Brain microvascular endothelial cell (primary cell): ENCODE data around the gene UBA3.
A peak's percentile ranks its signal among the peaks of the same experiment; 100 is the strongest.

Experiments used
- DNase-seq: peaks from one replicate; pipeline ENCODE4 v3.0.0-alpha.2; 2020
- H3K27ac ChIP-seq: fragments of 250-450 bp; sonication (Bioruptor Pico); 2 replicates; pipeline ENCODE4 v1.5.1; 2020; ENCODE audit warnings: mild to moderate bottlenecking, moderate library complexity
- H3K27me3 ChIP-seq: fragments of 250-450 bp; sonication (Bioruptor Pico); replicated peaks from 2 replicates; pipeline ENCODE4 v1.5.1; 2020; ENCODE audit warnings: mild to moderate bottlenecking
- H3K36me3 ChIP-seq: fragments of 250-450 bp; sonication (Bioruptor Pico); replicated peaks from 2 replicates; pipeline ENCODE4 v1.5.1; 2020; ENCODE audit warnings: mild to moderate bottlenecking
- H3K4me3 ChIP-seq: 2 replicates; pipeline ENCODE4 v1.5.1; 2011; ENCODE audit warnings: low read depth, mild to moderate bottlenecking, control low read depth, low read length, moderate library complexity
- CTCF ChIP-seq: IDR thresholded peaks from 2 replicates; pipeline ENCODE4 v1.5.1; 2011; ENCODE audit warnings: low read depth, mild to moderate bottlenecking, moderate library complexity, low read length, control low read depth, inconsistent platforms; ENCODE audit errors: missing control alignments
- in situ Hi-C: cut with HindIII; loops from 2 replicates; pipeline ENCODE4 v1.10.0; 2017; ENCODE audit warnings: low sequenced_read_pairs, low pct_ligation_motif_present

Gene UBA3

GRCh38 chr3:69097407-69098086 lies 17.4 kb upstream of the UBA3 start:
- H3K36me3 ChIP-seq = peaks cover 15% of the 10 kb centered on the region
- TF ChIP-seq CTCF = no peak
- H3K27me3 ChIP-seq = no peaks in the 10 kb centered on the region
- H3K4me3 ChIP-seq = no peak overlapping the region
- H3K27ac ChIP-seq = no peak overlapping the region
- in situ Hi-C loops = no loop called here
- no peak for DNase-seq

- no peak for DNase-seq
- Histone ChIP-seq H3K36me3 (peaks cover 6% of the 10 kb centered on the region), H3K27ac (no peak overlapping the region), H3K27me3 (no peaks in the 10 kb centered on the region), H3K4me3 (no peak overlapping the region)
- in situ Hi-C loops = no loop called here
- no peak for TF ChIP-seq CTCF
These were observed 16.1 kb upstream of the UBA3 start for GRCh38 chr3:69096299-69096698.

GRCh38 chr3:69095636-69096035 lies 15.5 kb upstream of the UBA3 start:
- in situ Hi-C loops = no loop called here
- H3K27ac ChIP-seq = no peak overlapping the region
- no peak for TF ChIP-seq CTCF
- no peaks in the 10 kb centered on the region for H3K27me3 ChIP-seq
- H3K36me3 ChIP-seq = peaks cover 6% of the 10 kb centered on the region
- no peak overlapping the region for H3K4me3 ChIP-seq
- no peak for DNase-seq

- peaks cover 2% of the 10 kb centered on the region for H3K36me3 ChIP-seq
- DNase-seq = peak; percentile 22
- in situ Hi-C loops = no loop called here
- TF ChIP-seq CTCF = no peak
- H3K27ac ChIP-seq = no peak overlapping the region
- H3K27me3 ChIP-seq = no peaks in the 10 kb centered on the region
- no peak overlapping the region for H3K4me3 ChIP-seq
These were observed 14.5 kb upstream of the UBA3 start for GRCh38 chr3:69094467-69095205.

GRCh38 chr3:69092030-69092516 lies 11.9 kb upstream of the UBA3 start:
- Histone ChIP-seq H3K4me3 (no peak overlapping the region), H3K27me3 (no peaks in the 10 kb centered on the region), H3K27ac (no peak overlapping the region), H3K36me3 (no peaks in the 10 kb centered on the region)
- in situ Hi-C loops = no loop called here
- DNase-seq = no peak
- TF ChIP-seq CTCF = no peak
